Activated CD4-positive, alpha-beta T cell treated with anti-CD3 and anti-CD28 coated beads for 1 hour (primary cell): ENCODE measurements around the gene LGALS7.
"Not testable (repeated sequence)": the region's sequence is repeated elsewhere in the genome, so short reads cannot be mapped to it uniquely, and the experiment has no call there.

Experiments used
- DNase-seq: peaks from one replicate; pipeline ENCODE4 v3.0.0-alpha.2; 2020

Gene LGALS7

DNA sequence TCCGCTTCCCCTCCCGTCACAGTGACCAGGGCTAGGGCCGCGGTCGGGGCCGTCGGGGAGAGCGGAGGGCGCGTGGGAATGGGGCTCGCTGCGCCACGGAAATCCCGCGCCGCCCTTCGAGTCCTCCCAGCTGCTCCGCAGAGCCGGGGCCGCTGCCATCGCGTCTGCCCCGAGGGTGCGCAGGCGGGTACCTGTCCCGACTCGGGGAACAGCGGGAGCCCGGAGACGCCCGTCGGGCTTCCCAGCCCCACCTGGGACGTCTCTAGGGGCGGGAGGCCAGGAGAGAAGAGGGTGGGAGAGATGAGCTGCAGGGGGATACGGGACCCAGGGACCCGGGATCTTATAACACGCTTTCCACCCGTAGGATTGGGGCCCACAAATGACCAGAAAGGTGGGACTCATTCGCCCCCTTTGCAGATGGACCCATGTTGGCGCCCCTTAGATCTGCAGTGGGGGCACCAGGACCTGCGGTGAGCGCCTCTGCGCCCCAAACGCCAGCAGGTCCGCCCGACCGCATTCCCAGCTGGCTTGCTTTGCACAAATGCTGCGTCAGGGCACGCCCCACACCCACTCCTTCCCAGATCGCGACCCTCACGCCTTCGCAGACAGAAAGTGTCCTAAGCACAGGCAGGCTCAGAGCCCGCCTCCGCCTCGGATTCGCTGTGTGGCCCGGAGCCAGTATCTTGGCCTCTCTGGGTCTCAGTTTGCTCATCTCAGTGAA lies 2.9 kb downstream of the LGALS7 start:
- not testable (repeated sequence) for DNase-seq

DNA sequence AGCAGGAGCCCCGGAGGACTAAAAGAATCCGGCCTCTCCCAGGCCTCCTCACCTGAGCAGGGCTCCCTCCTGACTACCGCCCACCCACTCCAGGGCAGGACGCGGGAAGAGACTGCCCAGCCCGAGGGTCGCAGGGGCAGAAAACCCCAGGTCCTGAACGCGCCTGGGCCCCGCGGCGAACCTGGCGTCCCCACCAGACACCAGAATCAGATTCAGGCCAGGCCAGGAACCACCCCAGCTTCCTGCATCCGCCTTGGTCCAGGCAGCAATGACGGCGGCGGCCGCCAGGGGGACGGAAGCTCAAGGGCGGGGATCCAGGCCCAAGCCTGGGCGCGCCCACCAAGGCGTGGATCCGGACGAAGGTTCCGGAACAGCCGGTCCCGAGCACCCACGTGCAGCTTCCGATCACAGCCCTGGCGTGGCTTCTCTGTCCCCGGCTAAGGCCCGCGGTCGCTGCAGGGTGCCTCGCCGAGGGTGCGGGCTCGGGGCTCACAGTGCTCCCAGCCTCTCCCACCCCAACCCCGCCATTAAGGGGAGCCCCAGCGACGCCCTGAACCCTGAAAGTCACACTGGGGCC lies 3.6 kb downstream of the LGALS7 start:
- peak; percentile 82 for DNase-seq

DNA sequence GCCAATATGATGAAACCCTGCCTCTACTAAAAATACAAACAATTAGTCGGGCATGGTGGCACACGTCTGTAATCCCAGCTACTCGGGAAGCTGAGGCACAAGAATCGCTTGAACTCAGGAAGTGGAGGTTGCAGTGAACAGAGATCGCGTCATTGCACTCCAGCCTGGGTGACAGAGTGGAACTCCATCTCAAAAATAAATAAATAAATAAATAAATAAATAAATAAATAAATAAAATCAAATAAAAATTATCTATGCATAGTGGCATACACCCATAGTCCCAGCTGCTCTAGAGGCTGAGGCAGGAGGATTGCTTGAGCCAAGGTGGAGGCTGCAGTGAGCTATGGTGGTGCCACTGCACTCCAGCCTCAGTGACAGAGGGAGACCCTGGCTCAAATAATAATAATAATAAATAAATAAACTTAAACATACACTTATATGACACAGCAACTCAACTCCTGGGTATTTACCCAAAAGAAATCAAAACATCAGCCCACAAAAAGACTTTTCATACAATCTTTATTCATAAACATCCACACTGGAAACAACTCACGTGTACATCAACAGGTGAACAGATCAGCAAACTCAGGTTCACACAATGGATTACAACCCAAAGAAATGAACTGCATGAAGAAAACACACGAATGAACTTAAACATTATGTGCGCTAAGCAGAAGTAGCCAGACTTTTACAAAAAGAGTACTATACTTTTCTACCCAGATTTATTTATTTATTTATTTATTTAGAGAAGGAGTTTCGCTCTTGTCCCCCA lies 6.9 kb downstream of the LGALS7 start:
- DNase-seq, result no peak

GRCh38 chr19:38765214-38765613 lies 8.1 kb downstream of the LGALS7 start:
- no peak for DNase-seq

- DNase-seq, result no peak
These were observed 9.5 kb downstream of the LGALS7 start for GRCh38 chr19:38763795-38764220.

DNA sequence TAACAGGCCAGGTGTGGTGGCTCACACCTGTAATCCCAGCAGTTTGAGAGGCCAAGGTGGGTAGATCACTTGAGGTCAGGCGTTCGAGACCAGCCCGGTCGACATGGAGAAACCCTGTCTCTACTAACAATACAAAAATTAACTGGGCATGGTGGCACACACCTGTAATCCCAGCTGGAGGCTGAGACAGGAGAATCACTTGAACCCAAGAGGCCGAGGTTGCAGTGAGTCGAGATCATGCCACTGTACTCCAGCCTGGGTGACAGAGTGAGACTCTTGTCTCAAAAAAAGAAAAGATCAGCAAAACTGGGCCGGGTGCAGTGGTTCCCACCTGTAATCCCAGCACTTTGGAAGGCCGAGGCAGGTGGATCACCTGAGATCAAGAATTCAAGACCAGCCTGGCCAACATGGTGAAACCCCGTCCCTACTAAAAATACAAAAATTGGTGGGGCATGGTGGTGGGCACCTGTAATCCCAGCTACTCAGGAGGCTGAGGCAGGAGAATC lies 11.4 kb downstream of the LGALS7 start:
- not testable (repeated sequence) for DNase-seq

DNA sequence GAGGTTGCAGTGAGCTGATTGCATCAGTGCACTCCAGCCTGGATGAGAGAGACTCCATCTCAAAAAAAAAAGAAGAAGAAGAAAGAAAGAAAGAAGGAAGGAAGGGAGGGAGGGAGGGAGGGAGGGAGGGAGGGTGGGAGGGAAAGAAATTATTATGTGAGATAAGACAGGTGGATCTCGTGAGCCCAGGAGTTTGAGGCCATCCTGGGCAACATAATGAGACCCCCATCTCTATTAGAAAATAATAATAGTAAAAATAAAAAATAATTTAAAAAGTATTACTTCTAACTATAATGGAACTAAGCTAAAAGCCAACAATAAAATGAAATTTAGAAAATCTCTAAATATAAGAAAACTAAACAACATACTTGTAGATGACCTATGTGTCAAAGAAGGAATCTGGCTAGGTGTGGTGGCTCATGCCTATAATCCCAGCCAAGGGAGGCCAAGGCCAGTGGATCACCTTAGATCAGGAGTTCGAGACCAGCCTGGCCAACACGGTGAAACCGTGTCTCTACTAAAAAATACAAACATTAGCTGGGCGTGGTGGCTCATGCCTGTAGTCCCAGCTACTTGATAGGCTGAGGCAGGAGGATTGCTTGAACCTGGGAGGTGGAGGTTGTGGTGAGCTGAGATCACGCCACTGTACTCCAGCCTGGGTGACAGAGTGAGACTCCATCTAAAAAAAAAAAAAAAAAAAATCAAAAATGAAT lies 12.4 kb downstream of the LGALS7 start:
- DNase-seq, result not testable (repeated sequence)

- no peak for DNase-seq
These were observed 13.7 kb downstream of the LGALS7 start for GRCh38 chr19:38759590-38760003.

GRCh38 chr19:38754196-38754595 lies 19.1 kb downstream of the LGALS7 start:
- DNase-seq, result not testable (repeated sequence)

DNA sequence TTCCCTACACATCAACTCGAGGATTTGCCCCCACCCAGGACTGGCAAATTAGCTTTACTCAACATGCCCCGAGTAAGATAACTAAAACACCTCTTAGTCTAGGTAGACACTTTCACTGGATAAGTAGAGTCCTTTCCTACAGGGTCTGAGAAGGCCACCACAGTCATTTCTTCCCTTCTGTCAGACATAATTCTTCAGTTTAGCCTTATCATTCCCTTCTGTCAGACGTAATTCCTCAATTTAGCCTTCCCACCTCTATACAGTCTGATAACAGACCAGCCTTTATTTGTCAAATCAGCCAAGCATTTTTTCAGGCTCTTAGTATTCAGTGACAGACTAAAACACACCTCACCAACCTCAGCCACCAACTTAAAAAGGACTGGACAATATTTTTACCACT lies 19.5 kb downstream of the LGALS7 start:
- DNase-seq, result not testable (repeated sequence)

GRCh38 chr19:38745316-38745715 lies 28.0 kb downstream of the LGALS7 start:
- DNase-seq, result no peak

DNA sequence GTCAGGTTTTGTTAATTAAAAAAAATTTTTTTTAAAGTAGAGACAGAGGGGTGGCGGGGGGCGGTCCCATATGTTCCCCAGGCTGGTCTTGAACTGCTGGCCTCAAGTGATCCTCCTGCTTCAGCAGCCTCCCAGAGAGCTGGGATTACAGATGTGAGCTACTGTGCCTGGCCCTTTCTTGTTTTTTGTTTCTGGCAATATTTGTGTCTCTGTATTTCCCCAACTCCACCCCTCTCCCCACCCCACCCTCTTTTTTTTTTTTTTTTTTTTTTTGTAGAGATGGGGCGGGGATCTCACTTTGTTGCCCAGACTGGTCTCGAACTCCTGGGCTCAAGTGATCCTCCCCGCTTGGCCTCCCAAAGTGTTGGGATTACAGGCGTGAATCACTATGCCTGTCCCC lies 28.4 kb downstream of the LGALS7 start:
- no peak for DNase-seq

DNA sequence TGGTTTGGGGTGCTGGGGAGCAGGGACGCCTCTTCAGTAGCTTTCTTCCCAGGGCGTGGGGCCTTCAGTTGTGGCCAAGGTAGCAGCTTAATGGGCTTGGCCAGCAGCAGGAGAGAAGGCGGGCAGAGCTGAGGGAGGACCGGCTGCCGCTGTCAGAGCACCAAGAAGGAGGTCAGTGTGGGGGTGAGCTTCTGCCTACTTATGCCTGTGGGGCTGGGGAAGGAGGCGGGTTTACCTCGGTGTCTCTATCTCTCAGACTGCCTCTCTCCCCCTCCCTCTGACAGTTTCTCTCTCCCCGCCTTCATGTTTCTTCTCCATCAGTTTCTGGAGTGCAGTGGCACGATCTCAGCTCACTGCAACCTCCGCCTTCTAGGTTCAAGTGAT lies 29.0 kb downstream of the LGALS7 start, which contains the start of gene CAPN12:
Gene CAPN12 (minus strand): TSS at position 177 of the 384 bp plus-strand sequence. CDS start 309 bp downstream, outside the sequence.
- DNase-seq, result no peak

- DNase-seq, result no peak
These were observed 29.7 kb downstream of the LGALS7 start for GRCh38 chr19:38743394-38744297.

DNA sequence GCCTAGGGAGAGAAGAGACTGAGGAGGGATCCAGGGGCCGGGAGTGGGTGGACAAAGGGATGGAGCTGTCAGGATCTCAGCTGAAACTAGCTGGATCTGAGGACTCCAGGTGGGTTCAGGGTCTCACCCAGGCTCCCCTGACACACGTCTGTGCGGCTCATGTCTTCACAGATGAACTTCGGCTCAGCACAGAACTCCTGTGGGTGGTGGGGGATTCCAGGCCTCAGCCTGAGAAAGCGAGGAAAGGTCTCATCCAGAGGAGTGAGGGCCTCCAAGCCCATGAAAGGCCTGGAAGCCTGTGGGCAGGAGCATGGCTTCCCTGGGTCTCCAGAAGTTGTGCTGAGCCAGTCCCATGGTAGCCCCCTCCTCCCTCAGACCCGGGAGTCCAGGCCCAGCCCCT lies 30.4 kb downstream of the LGALS7 start:
- DNase-seq, result no peak

GRCh38 chr19:38742296-38742695 lies 31.0 kb downstream of the LGALS7 start:
- DNase-seq, result no peak

- DNase-seq, result no peak
These were observed 31.6 kb downstream of the LGALS7 start for GRCh38 chr19:38741670-38742069.

DNA sequence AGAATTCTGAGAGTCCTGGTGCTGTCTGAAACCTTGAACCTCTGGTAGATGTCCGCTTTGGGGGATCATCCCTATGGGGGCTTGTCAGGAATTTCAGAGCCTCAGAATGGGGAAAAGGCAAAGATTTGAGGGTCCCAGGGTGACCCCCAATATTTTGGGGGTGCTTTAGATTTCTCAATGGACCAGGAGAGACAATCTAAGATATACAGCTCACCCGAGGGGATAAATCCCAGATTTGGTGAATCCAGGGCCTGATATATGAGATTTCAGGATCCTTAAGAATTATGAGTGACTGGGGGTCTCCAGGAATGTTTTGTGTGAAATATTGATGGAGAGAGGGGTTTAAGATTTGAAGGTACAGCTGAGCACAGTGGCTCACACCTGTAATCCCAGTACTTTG lies 32.4 kb downstream of the LGALS7 start:
- no peak for DNase-seq

GRCh38 chr19:38740257-38740592 lies 33.1 kb downstream of the LGALS7 start:
- no peak for DNase-seq

DNA sequence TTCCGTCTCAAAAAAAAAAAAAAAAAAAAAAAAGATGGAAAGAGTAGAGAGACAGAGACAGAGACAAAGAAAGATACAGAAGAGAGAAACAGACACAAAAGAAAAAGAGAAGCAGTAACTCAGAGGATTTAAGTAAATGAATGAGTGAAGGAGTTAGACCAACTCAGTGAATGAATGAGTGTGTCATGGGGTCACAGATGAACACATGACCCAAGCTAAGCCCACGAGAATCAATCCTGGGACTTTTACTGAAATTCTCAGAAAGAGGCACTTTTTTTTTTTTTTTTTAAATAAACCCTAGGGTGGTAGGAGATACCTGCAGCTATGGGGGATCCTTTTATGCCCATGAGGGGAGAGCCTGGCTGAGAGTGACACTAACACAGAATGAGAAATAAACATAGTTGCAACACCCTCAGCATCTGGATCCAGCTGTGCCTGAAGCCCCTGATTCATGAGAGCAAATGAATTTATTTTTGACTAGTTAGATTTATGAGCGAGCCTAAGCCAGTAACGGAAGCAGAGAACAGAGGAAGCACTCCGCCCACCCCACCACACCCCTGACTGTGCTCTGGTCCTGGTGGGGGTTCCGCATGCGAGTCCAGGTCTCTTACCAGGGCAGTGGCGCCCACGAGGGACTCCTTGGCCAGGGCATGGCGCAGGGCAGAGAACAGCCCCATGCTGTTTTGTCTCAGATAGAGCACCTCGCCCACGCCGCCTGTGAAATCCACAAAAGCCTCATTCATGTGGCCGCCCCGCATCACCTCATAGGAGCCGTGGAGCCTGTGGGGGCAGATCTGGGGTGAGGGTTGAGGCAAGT lies 33.7 kb downstream of the LGALS7 start:
- no peak for DNase-seq
